Subcutaneous adipose tissue (tissue), 4 donors: ENCODE results near the gene DDX39A. TPM values are rescaled to one million over a fixed set of nuclear protein-coding genes. Genes with fewer than 3 reads are reported as not detected.

Source experiments
- CTCF ChIP-seq: fragments of 450-650 bp; IDR thresholded peaks from one replicate; pipeline ENCODE4 v1.5.1; 2016; ENCODE audit warnings: low read depth, mild to moderate bottlenecking, control low read depth, antibody characterized with exemption, moderate library complexity
- total RNA-seq, 4 donors: library from RNA; depleted of rRNA; stranded (reverse); fragments of >200 nt; gene quantifications; one replicate each; pipeline ENCODE4 v1.1.0, GENCODE V29; 2016

Gene DDX39A
- total RNA-seq, 4 donors from 2014 or later, result 45.8 to 67.1 (median 56.7) TPM

DNA sequence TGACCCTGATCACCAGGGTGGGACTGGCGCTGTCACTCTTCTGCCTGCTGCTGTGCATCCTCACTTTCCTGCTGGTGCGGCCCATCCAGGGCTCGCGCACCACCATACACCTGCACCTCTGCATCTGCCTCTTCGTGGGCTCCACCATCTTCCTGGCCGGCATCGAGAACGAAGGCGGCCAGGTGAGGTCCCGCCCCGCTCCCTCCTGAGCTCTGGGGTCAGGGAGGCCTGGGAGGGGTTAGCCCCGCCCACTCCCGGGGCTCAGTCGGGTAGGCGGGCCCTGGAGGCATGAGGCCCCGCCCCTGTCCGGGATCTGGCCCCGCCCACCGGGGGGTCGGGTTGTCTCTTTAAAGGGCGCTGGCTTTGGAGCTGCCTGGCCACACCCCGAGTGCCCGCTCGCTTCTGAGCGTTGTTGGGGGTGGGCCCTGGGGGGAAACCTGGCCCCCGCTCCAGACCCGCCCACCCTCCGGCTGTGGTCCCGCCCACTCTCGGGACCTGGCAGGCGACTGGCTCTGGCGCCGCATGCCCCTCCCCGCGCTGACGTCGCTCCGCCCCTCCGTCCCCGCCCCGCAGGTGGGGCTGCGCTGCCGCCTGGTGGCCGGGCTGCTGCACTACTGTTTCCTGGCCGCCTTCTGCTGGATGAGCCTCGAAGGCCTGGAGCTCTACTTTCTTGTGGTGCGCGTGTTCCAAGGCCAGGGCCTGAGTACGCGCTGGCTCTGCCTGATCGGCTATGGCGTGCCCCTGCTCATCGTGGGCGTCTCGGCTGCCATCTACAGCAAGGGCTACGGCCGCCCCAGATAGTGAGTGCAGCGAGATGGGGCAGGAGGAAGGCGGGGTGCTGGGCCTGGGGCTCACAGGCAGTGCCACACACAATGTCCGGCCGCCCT is 13.1 kb downstream of the DDX39A start:
- TF ChIP-seq CTCF, result no peak

DNA sequence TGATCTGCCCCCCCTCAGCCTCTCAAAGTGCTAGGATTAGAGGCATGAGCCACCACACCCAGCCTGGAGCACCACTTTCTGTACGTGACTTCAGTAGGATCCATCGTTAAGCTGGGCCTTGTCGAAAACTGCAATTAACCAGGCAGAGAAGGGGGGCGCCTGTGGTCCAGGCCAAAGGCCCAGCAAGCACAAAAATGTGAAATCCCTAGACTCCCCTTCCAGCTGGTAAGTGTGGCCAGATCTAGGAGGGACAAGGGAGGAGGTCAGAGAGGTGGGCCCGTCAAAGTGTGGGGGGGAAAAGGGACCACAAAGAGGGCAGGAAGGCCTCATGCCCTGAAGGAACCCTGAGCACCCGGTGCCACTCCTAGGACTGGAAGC is 13.8 kb downstream of the DDX39A start:
- no peak for TF ChIP-seq CTCF

GRCh38 chr19:14404312-14404711 is 14.8 kb downstream of the DDX39A start:
- no peak for TF ChIP-seq CTCF

GRCh38 chr19:14402332-14403144 is 16.6 kb downstream of the DDX39A start:
- no peak for TF ChIP-seq CTCF

DNA sequence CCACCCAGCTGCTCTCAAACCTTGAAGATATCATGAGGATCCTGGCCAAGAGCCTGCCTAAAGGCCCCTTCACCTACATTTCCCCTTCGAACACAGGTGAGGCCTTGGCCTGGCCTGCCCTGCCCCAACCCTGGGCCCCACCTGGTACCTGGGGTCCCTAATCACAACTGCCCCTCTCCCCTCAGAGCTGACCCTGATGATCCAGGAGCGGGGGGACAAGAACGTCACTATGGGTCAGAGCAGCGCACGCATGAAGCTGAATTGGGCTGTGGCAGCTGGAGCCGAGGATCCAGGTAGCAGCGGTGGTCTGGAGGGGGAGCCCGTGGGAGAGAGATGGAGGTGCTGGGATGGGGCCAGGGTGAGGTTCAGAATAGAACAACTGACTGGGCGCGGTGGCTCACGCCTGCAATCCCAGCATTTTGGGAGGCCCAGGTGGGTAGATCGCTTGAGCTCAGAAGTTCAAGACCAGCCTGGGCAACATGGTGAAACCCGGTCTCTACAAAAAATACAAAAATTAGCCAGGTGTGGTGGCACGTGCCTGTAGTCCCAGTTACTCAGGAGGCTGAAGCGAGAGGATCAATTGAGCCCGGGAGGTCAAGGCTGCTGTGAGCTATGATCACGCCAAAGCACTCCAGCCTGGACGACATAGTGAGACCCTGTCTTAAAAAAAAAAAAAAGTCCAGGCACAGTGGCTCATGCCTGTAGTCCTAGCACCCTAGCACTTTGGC is 17.5 kb downstream of the DDX39A start:
- no peak for TF ChIP-seq CTCF

GRCh38 chr19:14400951-14401431 is 18.1 kb downstream of the DDX39A start:
- no peak for TF ChIP-seq CTCF
